Measurements from ENCODE around the gene MAFG. TPM values are rescaled to one million over a fixed set of nuclear protein-coding genes. Genes with fewer than 3 reads are reported as not detected.
A peak's percentile ranks its signal among the peaks of the same experiment; 100 is the strongest.

The MAFG gene
- total and polyA plus RNA-seq, 2 of the 13 experiments (the other 11 are each of a cell fraction or from before 2014, with no cell fraction given): 14.5 to 20.0 TPM

DNA sequence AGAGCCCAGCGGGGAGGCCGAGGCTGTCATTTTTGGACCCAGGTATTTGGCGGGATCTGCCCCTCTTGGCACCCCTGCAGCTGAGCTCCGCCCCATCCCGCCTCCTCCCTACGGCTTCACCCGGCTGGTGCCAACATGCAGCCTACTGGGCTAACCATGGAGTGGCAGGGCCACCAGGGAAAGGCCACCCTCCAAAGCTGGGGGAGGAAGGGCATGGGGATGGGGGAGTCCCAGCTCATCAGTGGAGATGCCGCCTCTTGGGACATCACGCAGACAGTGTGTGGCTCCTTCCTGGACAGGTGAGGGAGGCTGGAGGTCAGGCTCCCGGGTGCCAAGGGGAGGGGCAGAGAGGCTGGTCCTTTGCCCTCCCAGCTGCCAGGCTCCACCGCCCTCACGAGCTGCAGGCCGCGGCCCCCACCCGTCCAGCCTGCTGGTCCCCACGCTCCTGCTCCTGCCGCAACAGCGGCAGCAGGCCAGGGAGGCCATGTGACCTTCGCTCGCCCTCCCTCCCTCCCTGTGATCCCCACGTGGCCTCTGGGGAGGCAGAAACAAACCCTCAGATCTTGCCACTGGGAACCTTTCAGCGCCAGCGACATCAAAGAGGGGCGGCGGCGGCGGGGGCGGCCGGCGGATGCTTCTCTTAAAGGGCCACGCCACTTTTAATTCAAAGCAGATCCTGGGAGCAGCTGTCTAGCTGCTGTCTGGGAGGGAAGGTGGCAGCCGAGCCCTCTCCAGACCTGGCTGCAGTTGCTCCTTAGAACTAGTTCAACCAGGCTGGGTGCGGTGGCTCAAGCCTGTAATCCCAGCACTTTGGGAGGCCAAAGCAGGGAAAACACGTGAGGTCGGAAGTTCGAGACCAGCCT lies 40.2 kb upstream of the MAFG start (continued):
- no peak for TF ChIP-seq SRF (IDR thresholded peaks at IDR 0.05; ENCODE audit: low read depth, low read length)
- TF ChIP-seq SCMH1 (CRISPR knock-in tag; IDR thresholded peaks at IDR 0.05; ENCODE audit: borderline replicate concordance): no peak
- TF ChIP-seq ZNF790 (CRISPR knock-in tag; IDR thresholded peaks at IDR 0.05; ENCODE audit: borderline replicate concordance): no peak
- TF ChIP-seq MED1 (CRISPR knock-in tag; IDR thresholded peaks at IDR 0.05): peak; percentile 97
- peak; percentile 86; the same call in 1 of the 2 replicates for TF ChIP-seq TERF1 (CRISPR knock-in tag; IDR thresholded peaks at IDR 0.05)
- no peak; the same call in 1 of the 2 replicates for TF ChIP-seq ZBTB1 (CRISPR knock-in tag; IDR thresholded peaks at IDR 0.05; ENCODE audit: borderline replicate concordance)
- TF ChIP-seq ZC3H4 (CRISPR knock-in tag; IDR thresholded peaks at IDR 0.05; ENCODE audit: borderline replicate concordance): no peak; the same call in 1 of the 2 replicates
- TF ChIP-seq, protein P1, sequence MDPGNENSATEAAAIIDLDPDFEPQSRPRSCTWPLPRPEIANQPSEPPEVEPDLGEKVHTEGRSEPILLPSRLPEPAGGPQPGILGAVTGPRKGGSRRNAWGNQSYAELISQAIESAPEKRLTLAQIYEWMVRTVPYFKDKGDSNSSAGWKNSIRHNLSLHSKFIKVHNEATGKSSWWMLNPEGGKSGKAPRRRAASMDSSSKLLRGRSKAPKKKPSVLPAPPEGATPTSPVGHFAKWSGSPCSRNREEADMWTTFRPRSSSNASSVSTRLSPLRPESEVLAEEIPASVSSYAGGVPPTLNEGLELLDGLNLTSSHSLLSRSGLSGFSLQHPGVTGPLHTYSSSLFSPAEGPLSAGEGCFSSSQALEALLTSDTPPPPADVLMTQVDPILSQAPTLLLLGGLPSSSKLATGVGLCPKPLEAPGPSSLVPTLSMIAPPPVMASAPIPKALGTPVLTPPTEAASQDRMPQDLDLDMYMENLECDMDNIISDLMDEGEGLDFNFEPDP (CRISPR knock-in tag; conservative IDR thresholded peaks at IDR 0.05): no peak
- peak; percentile 56; the same call in 1 of the 2 replicates for TF ChIP-seq E2F1 (CRISPR knock-in tag; IDR thresholded peaks at IDR 0.05)
- no peak for TF ChIP-seq ZFP36 (IDR thresholded peaks at IDR 0.05; ENCODE audit: borderline replicate concordance, low read depth, low read length, partially characterized antibody)
- TF ChIP-seq, protein P2, sequence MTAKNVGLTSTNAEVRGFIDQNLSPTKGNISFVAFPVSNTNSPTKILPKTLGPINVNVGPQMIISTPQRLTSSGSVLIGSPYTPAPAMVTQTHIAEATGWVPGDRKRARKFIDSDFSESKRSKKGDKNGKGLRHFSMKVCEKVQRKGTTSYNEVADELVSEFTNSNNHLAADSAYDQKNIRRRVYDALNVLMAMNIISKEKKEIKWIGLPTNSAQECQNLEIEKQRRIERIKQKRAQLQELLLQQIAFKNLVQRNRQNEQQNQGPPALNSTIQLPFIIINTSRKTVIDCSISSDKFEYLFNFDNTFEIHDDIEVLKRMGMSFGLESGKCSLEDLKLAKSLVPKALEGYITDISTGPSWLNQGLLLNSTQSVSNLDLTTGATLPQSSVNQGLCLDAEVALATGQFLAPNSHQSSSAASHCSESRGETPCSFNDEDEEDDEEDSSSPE (CRISPR knock-in tag; IDR thresholded peaks at IDR 0.05): peak; percentile 90
- peak; percentile 97 for TF ChIP-seq SALL1 (CRISPR knock-in tag; IDR thresholded peaks at IDR 0.05)
- no peak; the same call in 1 of the 2 replicates for TF ChIP-seq ZBTB3 (CRISPR knock-in tag; IDR thresholded peaks at IDR 0.05; ENCODE audit: borderline replicate concordance, low read depth)
- peak; percentile 50 for TF ChIP-seq HNRNPK (IDR thresholded peaks at IDR 0.05; ENCODE audit: low read depth, low read length, poor library complexity, severe bottlenecking)
- peak; percentile 98 for TF ChIP-seq ZFP37 (CRISPR knock-in tag; IDR thresholded peaks at IDR 0.05; ENCODE audit: borderline replicate concordance)
- 0 out of 2 replicates have a peak, but pooled peaks have one; percentile 45 for TF ChIP-seq ZNF431 (CRISPR knock-in tag; IDR thresholded peaks at IDR 0.05; ENCODE audit: borderline replicate concordance, low read depth)
- peak; percentile 89 for TF ChIP-seq FOXO1 (CRISPR knock-in tag; IDR thresholded peaks at IDR 0.05)
- peak; percentile 94 for TF ChIP-seq RARA (CRISPR knock-in tag; IDR thresholded peaks at IDR 0.05)
- TF ChIP-seq, protein P3, sequence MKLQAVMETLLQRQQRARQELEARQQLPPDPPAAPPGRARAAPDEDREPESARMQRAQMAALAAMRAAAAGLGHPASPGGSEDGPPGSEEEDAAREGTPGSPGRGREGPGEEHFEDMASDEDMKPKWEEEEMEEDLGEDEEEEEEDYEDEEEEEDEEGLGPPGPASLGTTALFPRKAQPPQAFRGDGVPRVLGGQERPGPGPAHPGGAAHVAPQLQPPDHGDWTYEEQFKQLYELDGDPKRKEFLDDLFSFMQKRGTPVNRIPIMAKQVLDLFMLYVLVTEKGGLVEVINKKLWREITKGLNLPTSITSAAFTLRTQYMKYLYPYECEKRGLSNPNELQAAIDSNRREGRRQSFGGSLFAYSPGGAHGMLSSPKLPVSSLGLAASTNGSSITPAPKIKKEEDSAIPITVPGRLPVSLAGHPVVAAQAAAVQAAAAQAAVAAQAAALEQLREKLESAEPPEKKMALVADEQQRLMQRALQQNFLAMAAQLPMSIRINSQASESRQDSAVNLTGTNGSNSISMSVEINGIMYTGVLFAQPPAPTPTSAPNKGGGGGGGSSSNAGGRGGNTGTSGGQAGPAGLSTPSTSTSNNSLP (IDR thresholded peaks at IDR 0.05; ENCODE audit: low read depth, low read length): peak; percentile 36; the same call in 1 of the 2 replicates
- no peak for TF ChIP-seq TBL1XR1 (IDR thresholded peaks at IDR 0.05; ENCODE audit: borderline replicate concordance, low read length, partially characterized antibody)
- peak; percentile 80; the same call in 1 of the 2 replicates for TF ChIP-seq NKX3-1 (CRISPR knock-in tag; IDR thresholded peaks at IDR 0.05)
- TF ChIP-seq ZNF841 (CRISPR knock-in tag; IDR thresholded peaks at IDR 0.05; ENCODE audit: borderline replicate concordance): no peak

All from HepG2 (cell line).